ENCODE data around the gene FHIT.

The FHIT gene

DNA sequence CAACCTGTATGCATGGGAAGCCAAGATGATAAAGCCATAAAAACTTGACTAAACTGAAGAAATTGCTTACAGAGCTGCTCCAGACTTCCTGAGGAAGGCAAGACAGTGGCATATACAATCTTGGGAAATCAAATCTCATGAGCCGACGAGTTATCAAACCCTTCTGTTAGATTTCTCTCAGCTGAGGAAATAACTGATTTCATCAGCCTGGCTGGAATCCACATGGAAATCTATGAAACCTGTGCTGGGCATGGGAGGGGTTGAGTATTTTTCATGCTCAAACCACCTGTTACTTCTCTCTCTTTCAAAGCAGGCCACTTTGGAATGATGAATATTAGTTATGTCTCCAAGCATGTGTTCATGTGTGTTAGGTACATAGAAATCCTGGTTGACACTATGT, 727.7 kb downstream of the FHIT start:
- no peak for DNase-seq (ENCODE audit: extremely low read depth in 1 of 2, low read depth in 1 of 2)

DNA sequence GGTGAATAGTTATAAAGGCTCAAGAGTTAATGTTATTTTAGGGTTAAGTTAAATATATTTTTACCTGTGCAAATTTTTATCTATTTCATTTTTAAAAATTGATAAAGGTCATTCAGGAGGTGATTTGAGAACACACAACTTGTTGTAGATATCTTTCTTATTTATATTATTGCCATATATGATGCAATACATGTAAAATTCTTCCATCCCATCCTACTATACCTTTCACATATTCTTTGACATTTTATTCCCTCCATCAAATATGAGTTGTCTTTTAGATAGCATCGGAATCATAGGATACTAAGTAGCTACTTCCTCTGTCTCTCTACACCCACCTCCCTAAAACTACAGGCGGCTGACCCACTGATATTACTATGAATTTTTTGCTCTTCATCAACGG, 734.1 kb downstream of the FHIT start:
- no peak for DNase-seq (ENCODE audit: extremely low read depth in 1 of 2, low read depth in 1 of 2)

DNA sequence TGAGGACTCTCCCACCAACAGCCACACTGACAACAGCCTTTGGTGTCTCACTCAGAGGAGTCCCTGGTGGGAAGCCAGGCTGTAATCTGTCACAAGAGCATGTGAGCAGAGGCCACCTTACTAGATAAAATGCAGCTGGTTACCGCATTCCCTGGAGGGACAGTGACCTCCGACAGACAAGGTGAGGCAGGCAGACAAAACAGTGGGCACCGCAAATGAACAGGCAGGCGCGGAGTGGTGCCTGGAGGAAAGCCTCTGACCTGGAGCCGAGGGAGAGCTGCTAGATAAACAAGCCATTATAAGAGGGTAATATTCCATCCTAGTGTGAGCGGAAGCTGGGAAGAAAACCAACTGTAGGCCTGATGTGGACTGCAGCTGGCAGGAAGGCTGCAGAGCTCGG, 736.4 kb downstream of the FHIT start:
- DNase-seq (ENCODE audit: extremely low read depth in 1 of 2, low read depth in 1 of 2), result no peak

DNA sequence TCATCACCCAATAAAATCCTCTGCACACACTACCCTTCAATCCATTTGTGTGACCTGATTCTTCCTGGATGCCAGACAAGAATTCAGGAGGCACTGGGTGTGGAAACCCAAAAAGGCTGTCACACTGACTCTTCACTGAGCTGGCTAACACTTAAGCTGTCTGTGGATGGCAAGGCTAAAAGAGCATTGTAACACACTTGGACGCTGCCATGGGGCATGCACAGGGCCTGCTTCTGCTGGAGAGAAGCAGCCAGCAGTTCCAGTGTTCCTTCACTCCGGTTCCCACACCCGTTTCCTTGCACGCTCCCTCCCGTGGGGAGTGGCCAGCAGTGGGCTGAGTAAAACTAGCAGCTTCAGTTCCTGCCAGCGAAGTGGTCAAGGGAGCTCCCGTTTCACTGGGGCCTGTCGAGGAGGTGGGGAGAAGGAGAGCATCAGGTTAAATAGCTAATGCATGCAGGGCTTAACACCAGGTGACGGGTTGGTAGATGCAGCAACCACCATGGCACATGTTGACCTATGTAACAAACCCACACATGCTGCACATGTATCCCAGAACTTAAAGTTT, 737.1 kb downstream of the FHIT start:
- DNase-seq (ENCODE audit: extremely low read depth in 1 of 2, low read depth in 1 of 2), result no peak

DNA sequence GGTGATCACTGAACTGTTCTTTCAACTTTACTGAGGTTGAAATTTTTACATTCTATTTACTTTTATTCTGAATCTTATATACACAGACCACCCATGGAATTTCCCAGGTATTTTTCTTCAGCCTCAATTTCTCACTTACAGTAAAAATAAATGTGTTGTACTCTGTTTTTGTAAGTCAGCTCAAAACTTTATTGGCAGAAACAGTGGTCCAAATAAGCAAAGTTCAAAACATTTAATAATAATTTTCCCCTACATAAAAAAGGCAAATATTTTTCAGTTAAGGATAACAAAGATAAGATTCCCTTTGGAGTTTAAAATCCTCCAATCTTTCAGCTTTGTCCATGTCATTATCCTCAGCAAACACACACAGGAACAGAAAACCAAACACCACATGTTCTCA, 738.0 kb downstream of the FHIT start:
- DNase-seq (ENCODE audit: extremely low read depth in 1 of 2, low read depth in 1 of 2), result no peak

DNA sequence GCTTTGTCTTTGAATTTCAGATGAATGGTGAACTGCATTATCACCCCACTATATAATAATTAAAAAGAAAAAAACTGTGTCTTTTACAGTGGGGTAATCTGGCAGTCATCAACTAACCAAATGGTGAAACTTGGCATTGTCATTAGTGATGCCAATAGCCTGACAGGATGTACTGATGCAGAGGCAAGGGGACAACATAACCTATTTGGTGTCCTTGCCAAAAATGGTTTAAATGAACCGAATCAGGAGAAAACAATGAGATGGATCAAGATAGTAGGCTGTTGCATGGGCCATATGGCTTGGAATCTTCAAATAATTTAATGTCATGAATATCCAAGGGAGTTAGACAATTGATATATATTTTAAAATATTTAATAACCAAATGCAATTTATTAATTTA, 738.7 kb downstream of the FHIT start:
- DNase-seq (ENCODE audit: extremely low read depth in 1 of 2, low read depth in 1 of 2), result no peak

DNA sequence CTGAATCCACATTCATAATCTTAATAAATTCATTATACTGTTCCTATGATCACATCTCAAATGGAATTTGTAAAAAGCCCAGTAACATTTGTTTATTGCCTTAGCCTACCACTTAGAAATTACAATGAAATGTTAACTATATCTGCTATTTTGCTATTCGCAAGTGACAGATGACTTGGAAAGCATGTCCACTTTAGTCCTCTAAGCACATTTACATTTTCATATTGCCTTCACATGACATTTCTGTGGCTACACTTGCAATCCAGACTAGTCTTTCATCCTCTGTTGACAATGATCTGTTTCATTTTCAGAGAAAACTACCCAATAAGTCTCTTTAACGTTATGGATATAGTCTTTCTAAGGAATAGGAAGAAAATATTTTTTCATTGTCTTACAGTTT, 741.8 kb downstream of the FHIT start:
- no peak for DNase-seq (ENCODE audit: extremely low read depth in 1 of 2, low read depth in 1 of 2)

DNA sequence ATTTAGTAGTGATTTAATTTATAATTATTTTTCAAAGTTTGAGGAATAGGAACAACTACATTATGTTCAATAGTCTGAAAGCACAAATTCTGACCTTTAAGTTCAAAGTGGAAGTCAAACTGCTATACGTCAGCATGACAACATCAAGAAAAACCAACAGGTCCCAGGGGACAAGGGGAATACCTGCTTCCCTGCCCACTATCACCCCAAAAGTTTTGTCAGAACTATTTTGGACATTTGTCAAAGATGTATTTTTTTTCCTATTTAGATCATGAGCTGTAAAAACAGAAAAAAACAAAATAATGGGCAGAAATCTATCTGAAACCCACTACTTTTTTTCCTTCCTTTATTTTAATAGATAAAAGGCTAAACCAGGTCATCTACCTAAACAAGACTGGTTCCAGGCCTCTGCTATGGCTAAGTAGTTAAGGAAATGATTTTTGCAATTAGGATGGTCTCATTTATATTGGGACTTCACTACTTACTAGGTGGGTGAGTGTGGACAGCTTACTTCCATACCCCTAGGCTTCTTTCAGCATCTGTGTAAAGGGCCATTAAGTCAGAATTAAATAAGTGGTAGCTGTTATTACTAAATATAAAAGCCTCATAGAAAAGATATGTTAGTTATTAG, 746.3 kb downstream of the FHIT start:
- no peak for DNase-seq (ENCODE audit: extremely low read depth in 1 of 2, low read depth in 1 of 2)

DNA sequence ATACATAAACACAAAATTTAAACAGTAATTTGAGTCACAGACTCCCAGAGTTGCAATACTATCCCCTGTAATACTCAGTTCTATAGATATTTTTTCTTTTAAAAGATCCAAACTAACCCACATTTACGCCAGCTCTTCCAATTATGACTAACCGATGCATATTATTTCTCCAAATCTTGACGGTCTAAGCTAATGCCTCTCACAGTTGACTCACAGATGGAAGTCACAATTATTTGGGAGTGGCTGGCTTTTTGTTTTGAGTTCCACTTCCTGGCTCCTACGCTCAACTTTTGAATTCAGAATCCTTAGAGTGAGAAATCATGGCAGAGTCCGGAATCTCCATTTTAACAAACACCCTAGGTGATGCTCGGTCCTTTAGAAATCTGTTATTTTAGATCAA, 749.9 kb downstream of the FHIT start:
- no peak for DNase-seq (ENCODE audit: extremely low read depth in 1 of 2, low read depth in 1 of 2)

DNA sequence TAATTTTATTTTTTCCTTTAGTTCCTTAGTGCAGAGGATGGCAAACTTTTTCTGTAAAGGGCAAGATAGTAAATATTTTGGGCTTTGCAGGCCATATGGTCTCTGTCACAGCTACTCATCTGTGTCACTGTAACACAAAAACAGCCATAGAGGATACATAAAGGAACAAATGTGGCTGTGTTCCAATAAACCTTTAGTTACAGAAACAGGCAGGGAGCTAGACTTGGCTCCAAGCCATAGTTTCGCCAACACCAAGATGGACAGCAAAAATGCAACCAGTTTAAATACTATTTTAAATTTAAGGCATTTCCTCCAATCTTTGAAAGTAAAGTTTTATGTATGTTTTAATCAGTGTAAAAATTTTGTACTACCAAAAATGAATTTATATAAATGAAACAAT, 753.4 kb downstream of the FHIT start:
- DNase-seq (ENCODE audit: extremely low read depth in 1 of 2, low read depth in 1 of 2), result no peak

DNA sequence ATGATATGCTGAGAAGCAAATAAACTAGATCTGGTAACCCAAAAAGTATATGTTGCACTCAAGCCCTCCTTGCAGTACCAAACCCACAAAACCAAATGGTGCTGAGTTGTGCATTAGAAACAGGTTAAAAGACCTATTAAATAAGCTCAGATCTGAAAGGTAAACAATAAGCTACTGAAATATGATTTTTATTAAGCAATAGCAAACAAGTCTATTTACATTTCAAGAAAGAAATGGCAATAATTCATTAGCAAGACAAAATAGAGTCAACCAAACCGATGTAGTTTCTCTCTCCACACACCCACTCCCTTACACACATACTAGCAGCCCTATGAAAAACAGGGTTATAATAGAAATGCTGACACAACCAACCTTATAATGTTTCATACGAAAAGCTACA, 760.3 kb downstream of the FHIT start:
- no peak for DNase-seq (ENCODE audit: extremely low read depth in 1 of 2, low read depth in 1 of 2)

DNA sequence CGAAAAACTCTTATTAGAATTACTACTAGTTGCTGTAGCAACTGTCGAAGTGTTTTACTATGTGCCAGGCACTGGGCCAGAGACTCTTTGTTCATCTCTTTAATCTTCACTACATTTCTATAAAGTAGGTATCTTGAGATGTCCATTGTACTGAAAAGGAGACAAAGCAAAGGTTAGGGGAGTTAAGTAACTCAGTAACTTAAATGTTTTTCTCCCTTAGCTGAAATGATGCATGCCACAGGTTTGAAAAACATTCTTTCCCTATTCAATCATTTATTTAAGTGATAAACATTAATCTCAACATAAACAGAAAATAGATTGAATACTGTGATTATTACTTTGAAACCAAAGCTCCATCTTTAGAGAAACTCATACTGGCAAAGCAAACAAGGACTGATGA, 776.2 kb downstream of the FHIT start:
- DNase-seq (ENCODE audit: extremely low read depth in 1 of 2, low read depth in 1 of 2), result no peak

DNA sequence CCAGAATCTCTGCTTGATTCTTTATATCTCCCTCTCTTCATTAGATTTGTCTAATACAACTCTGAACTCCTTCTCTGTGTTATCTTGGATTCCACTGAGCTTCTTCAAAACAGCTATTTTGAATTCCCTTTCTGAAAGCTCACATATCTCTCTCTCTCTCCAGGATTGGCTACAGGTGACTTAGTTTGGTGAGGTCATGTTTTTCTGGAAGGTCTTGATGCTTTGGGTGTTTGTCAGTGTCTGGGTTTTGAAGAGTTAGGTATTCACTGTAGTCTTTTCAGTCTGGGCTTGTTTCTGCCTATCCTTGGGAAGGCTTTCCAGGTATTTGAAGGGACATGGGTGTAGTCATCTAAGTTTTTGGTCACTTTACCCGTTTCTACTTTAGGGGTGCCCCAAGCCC, 781.8 kb downstream of the FHIT start:
- DNase-seq (ENCODE audit: extremely low read depth in 1 of 2, low read depth in 1 of 2), result no peak

DNA sequence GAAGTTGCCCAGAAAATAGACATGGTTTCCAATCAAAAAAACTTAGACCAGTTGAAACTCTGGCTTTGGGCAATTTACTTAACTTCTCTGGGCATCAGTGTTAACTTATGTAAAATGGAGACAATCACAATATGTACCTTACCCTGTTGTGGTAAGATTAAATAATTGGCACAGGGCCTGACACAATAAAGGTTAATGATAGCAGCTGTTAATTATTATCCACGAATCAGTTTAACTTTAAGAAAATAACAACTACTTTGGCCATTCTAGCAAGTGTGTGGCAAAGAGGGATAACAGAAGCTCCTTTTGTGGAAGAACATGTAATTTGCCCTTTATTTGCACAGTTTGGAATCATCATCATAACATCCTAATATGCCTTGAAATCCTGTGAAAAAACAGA, 787.6 kb downstream of the FHIT start:
- no peak for DNase-seq (ENCODE audit: extremely low read depth in 1 of 2, low read depth in 1 of 2)

DNA sequence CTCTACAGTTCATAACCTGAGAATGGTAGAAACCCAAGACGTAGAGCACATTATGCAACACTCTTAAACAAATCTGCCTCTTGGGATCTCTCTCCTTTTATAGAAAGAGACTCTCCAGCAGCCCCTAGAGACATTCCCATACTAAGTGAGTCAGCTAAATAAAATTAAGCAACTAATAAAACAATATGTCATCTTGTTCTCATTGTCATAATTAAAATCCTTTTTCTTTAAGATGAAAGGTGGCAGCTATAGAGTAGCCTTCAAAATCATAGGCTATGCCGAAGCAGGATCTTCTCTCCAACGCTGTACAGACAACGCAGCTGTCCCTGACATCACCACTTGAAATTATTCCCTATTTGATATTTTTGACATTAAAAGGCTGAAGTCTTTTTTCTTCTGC, 790.0 kb downstream of the FHIT start:
- DNase-seq (ENCODE audit: extremely low read depth in 1 of 2, low read depth in 1 of 2), result no peak

DNA sequence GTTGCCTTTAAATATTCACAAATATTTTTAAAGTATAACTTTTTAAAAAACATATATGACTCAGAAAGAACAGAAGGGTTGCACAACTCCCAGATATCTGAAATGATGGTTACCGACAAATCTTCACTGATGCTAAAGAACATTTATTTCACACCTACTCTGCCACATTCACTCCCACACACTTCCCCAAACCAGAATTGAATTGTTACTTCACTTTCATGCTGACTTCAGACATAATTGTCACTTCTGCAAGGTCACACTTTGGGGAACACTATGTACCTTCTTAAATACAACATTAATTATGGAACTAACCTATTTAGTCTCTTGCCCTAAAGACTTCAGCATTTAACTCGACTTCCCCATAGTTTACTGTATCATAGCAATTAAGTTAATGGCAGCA, 795.1 kb downstream of the FHIT start:
- DNase-seq (ENCODE audit: extremely low read depth in 1 of 2, low read depth in 1 of 2), result no peak

DNA sequence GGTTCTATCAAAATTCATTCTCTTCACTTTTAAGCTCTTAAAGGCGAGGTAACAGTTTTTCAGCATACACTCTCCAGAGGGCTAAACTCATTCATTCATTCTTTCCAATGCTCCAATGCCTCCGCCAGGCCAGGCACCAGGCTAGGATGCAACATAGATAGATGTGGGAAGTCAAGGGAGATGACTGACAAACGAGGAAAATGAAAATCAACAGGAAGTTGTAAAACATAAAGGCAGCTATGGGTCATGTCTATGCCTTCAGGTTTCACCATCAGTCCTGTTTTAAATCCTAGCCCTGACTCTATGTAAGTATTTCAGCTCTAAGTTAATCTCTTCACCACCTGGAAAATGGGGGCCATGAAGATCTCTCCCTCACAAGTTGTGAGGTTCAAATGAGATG, 797.9 kb downstream of the FHIT start:
- no peak for DNase-seq (ENCODE audit: extremely low read depth in 1 of 2, low read depth in 1 of 2)

DNA sequence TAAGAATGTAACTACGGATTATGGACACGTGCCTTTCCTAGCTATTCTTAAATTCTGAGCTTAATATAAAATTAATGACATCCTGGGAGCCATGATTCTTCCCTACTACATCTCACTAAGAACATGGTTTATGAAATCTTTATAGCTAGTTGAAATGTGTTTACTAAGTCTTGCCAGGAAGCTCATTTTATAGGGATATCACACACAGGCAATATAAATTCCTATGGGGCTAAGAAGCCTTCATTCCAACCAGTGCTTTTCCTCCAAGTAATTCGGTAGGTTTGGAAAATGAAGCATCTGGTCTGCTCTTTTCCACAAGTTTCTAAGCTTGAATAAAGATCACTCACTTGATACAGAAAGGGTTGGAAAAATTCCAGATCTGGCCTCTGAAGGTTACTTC, 802.6 kb downstream of the FHIT start:
- DNase-seq (ENCODE audit: extremely low read depth in 1 of 2, low read depth in 1 of 2), result no peak

DNA sequence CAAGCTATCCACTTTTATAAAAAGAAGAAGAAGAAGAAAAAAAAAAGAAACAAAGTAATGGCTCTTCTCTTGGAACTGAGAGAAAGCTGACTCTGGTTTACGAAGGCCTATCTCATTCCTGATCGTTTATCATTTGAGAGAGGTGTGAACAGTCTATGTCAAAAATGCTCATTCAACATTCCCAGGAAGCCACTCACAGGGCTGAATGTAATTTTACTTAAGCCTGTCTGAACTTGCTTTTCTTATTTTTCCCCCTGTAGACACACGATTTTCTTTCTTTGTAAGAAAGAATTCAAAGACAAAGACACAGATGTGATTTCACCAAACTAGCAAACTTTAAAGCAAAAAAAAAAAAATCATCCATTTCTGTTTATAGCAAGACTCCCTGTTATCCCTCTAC, 805.8 kb downstream of the FHIT start:
- no peak for DNase-seq (ENCODE audit: extremely low read depth in 1 of 2, low read depth in 1 of 2)

DNA sequence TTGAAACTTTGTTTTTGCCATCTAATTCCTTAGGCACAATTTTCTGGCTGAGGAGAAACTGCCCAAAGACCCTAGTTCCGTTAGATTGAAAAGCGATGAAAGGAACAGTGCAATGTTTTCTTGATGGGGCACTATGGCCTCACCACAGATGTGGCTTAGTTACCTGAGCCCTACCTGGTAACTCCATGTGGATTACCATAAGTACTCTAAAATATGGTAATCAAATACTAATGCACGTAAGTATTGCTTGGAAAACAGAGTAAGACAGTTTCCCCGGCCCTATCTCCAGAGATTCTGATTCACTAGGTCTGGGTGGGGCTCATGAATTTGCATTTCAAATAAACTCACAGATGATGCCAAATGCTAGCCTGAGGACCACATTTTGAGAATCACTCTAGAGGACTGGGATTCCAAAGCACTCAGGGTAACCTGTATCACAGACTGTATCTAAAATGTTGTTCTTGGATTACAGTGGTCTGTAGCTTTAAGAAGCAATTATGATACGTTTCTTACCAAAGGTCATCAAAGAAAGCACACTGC, 806.3 kb downstream of the FHIT start:
- DNase-seq (ENCODE audit: extremely low read depth in 1 of 2, low read depth in 1 of 2), result no peak

DNA sequence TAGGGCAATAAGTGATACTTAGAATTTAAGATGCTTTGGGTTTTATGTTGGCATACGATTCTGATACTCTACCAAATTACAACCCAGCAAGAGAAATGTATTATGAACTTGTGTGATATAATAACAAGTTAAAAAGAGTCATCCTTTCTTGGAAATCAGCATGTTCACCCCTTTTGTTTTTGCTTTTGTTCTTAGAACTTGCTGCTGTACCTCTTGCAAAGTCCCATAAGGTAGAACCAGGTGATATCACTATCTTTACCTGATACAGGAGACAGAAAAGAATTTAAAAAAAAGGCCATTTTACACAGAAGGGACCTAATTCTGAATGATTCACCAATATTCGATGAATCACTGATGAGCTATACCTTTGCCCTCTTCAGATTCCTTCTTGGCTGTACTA, 810.4 kb downstream of the FHIT start:
- DNase-seq (ENCODE audit: extremely low read depth in 1 of 2, low read depth in 1 of 2), result no peak

DNA sequence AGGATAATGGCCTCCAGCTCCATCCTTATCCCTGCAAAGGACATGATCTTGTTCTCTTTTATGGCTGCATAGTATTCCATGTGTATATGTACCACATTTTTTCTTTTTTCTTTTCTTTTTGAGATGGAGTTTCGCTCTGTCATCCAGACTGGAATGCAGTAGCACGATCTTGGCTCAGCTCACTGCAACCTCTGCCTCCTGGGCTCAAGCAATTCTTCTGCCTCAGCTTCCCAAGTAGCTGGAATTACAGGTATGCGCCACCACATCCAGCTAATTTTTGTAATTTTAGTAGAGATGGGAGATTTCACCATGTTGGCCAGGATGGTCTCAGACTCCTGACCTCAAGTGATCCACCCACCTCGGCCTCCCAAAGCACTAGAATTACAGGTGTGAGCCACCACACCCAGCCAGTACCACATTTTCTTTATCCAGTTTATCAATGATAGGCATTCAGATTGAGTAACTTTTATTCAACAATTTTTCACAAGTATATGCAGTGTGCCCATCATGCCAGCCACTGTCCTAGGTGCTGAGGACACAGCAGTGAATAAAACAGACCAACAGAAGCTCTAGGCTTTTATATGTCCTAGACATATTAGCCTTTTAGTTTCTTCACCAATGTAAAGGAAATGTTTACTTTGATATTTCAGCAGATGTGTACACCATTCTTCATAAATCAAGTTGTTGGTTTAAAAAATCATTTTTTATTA, 815.2 kb downstream of the FHIT start:
- DNase-seq (ENCODE audit: extremely low read depth in 1 of 2, low read depth in 1 of 2), result no peak

Measured in stimulated activated CD8-positive, alpha-beta memory T cell treated with anti-CD3 and anti-CD28 coated beads, Interleukin-7, amount 100 ng/mL, for 48 hours (primary cell).